ENCODE results near the gene KRTAP10-5. TPM values are rescaled to one million over a fixed set of nuclear protein-coding genes. Genes with fewer than 3 reads are reported as not detected.

KRTAP10-5 gene
- total RNA-seq, 4 donors from 2014 or later: not detected

DNA sequence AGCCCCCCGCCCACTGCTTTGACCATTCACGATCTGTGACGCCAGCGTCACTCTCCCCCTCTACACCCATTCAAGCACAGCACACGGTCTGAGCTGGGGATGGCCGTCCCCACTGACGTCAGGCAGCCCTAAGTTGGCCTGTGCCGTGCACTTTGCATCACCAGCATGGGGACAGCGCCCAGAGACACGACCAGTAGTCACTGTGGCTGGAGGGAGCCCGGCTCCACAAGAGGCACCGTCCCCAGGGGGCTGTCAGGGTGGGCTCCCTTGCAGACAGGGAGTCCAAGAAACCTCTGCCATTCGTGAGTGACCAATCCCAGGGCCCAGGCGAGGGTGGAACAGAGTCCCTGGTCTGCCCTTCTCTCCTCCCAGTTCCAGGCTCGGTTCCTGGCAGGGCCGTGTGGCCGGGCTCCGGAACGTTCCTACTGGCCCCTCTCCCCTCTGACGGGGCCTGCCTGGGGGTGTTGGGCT lies 33.8 kb upstream of the KRTAP10-5 start:
- ATAC-seq: no peak
- H3K27ac ChIP-seq: no peak overlapping the region
- H3K36me3 ChIP-seq: no peaks in the 10 kb centered on the region
- H3K4me1 ChIP-seq: no peaks in the 10 kb centered on the region
- peaks cover 5 to 11% (median 5%) of the 10 kb centered on the region in 3 donors for H3K27me3 ChIP-seq
- in situ Hi-C loops (cut with MboI; ENCODE audit: low sequenced_read_pairs in 4 of 4) (no loop called here), intact Hi-C loops (cut with DNase I; ENCODE audit: low total_unique reads) (no loop called here)
- H3K9me3 ChIP-seq: no peaks in the 10 kb centered on the region
- no peak overlapping the region for H3K4me3 ChIP-seq
- TF ChIP-seq POLR2A (IDR thresholded peaks at IDR 0.05): no peak
- TF ChIP-seq, protein P1, sequence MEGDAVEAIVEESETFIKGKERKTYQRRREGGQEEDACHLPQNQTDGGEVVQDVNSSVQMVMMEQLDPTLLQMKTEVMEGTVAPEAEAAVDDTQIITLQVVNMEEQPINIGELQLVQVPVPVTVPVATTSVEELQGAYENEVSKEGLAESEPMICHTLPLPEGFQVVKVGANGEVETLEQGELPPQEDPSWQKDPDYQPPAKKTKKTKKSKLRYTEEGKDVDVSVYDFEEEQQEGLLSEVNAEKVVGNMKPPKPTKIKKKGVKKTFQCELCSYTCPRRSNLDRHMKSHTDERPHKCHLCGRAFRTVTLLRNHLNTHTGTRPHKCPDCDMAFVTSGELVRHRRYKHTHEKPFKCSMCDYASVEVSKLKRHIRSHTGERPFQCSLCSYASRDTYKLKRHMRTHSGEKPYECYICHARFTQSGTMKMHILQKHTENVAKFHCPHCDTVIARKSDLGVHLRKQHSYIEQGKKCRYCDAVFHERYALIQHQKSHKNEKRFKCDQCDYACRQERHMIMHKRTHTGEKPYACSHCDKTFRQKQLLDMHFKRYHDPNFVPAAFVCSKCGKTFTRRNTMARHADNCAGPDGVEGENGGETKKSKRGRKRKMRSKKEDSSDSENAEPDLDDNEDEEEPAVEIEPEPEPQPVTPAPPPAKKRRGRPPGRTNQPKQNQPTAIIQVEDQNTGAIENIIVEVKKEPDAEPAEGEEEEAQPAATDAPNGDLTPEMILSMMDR (IDR thresholded peaks at IDR 0.05 in 4 of 5, conservative IDR thresholded peaks at IDR 0.05 in 1 of 5): no peak
- DNase-seq: no peak

DNA sequence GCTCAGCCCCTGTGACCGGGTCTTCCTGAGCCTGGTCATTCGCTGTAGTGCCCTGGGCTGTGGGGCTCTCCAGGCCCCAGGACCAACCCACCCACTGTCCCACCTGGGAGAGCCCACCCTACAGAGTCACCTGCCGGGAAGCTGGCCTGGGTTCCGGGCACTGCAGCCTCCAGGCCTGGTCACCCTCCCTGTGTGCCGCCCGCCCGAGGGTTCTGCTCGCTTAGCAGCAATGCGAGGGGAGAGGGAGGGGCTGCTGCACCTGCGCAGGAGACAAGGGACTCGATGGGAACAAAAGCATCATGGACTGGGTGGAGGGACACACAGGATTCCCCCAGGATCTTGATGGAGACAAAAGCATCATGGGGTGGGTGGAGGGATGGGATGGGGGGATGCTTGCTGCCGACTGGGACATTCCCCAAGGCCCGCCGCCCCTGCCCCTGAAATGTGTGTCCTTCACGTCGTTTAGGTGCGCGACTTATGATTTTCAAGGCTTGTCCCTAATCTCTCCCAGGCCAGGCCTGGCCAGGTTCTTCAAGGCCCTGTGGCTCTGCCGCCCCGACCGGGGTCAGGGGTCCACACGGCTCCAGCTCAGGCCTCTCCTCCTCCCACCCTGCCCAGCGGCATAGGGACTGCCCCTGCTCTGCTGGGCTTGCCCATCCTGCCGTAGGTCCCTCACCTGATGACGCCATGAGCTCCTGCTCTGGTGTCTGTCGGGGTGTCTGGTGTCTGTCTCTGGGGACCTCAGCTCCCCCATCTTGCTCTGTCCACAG lies 33.2 kb upstream of the KRTAP10-5 start:
- Histone ChIP-seq H3K4me1 (no peaks in the 10 kb centered on the region), H3K36me3 (no peaks in the 10 kb centered on the region), H3K9me3 (no peaks in the 10 kb centered on the region), H3K4me3 (no peak overlapping the region), H3K27ac (no peak overlapping the region), H3K27me3 (peaks cover 5 to 11% (median 5%) of the 10 kb centered on the region in 3 donors)
- no peak for ATAC-seq
- in situ Hi-C loops (cut with MboI; ENCODE audit: low sequenced_read_pairs in 4 of 4): no loop called here
- DNase-seq: no peak
- intact Hi-C loops (cut with DNase I; ENCODE audit: low total_unique reads): no loop called here
- TF ChIP-seq, protein P1 (IDR thresholded peaks at IDR 0.05 in 4 of 5, conservative IDR thresholded peaks at IDR 0.05 in 1 of 5): no peak
- no peak for TF ChIP-seq POLR2A (IDR thresholded peaks at IDR 0.05)

DNA sequence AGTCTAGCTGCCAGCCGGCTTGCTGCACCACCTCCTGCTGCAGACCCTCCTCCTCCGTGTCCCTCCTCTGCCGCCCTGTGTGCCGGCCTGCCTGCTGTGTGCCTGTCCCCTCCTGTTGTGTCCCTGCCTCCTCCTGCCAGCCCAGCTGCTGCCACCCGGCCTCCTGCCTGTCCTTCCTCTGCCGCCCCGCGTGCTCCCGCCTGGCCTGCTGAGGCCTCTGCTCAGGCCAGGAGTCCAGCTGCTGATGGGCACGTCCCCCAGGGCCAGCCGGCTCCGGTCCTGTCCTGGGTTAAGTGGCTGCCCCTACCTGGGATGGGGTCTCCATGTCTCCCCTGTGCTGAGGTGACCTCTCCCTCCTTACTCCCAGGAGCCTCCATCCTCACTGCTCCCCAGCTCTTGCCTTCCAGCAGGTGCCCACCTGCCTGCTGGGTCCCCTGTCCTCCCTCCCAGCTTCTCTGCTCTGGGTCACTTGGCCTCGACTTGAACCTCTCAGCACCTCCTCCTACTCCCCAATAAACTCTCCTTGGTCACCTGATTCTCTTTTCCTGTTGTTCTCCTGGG lies 32.3 kb upstream of the KRTAP10-5 start:
- DNase-seq (no peak), ATAC-seq (no peak)
- Histone ChIP-seq H3K27me3 (peaks cover 5 to 11% (median 5%) of the 10 kb centered on the region in 3 donors), H3K27ac (no peak overlapping the region), H3K4me1 (no peaks in the 10 kb centered on the region), H3K9me3 (no peaks in the 10 kb centered on the region), H3K36me3 (no peaks in the 10 kb centered on the region), H3K4me3 (no peak overlapping the region)
- in situ Hi-C loops (cut with MboI; ENCODE audit: low sequenced_read_pairs in 4 of 4) (no loop called here), intact Hi-C loops (cut with DNase I; ENCODE audit: low total_unique reads) (no loop called here)
- TF ChIP-seq POLR2A (IDR thresholded peaks at IDR 0.05): no peak
- TF ChIP-seq, protein P1 (IDR thresholded peaks at IDR 0.05 in 4 of 5, conservative IDR thresholded peaks at IDR 0.05 in 1 of 5): no peak

DNA sequence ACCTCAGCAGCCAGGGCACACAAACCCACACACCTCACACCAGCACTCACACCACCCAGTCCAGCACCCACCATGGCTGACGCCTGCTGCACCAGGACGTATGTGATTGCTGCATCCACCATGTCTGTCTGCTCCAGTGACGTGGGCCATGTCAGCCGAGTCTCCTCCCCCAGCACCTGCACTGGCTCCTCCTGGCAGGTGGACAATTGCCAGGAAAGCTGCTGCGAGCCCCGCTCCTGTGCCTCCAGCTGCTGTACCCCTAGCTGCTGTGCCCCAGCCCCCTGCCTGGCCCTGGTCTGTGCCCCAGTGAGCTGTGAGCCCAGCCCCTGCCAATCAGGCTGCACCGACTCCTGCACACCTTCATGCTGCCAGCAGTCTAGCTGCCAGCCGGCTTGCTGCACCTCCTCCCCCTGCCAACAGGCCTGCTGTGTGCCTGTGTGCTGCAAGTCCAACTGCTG lies 31.7 kb upstream of the KRTAP10-5 start, which contains the start of gene KRTAP10-8:
Gene KRTAP10-8 (plus strand): TSS at position 51 of the 458 bp plus-strand sequence. CDS start 22 bp downstream, at position 73.
- in situ Hi-C loops (cut with MboI; ENCODE audit: low sequenced_read_pairs in 4 of 4): no loop called here
- ATAC-seq (no peak), DNase-seq (no peak)
- Histone ChIP-seq H3K4me1 (no peaks in the 10 kb centered on the region), H3K36me3 (no peaks in the 10 kb centered on the region), H3K4me3 (no peak within 1 kb of the TSS), H3K27me3 (peaks cover 5 to 11% (median 5%) of the 10 kb centered on the region in 3 donors), H3K9me3 (no peaks in the 10 kb centered on the region), H3K27ac (no peak within 1 kb of the TSS)
- TF ChIP-seq, protein P1 (IDR thresholded peaks at IDR 0.05 in 4 of 5, conservative IDR thresholded peaks at IDR 0.05 in 1 of 5): no peak
- no peak for TF ChIP-seq POLR2A (IDR thresholded peaks at IDR 0.05)
- intact Hi-C loops (cut with DNase I; ENCODE audit: low total_unique reads): no loop called here

Measured in gastrocnemius medialis (tissue), 4 donors.